Measurements from ENCODE around the gene RFT1.

Gene RFT1

GRCh38 chr3:53122933-53123305 lies 7.3 kb downstream of the RFT1 start:
- no peak for DNase-seq

- no peak for DNase-seq
Observed at GRCh38 chr3:53122255-53122932, 7.8 kb downstream of the RFT1 start.

- no peak for DNase-seq
Observed at GRCh38 chr3:53120336-53120735, 9.9 kb downstream of the RFT1 start.

GRCh38 chr3:53116956-53117355 lies 13.3 kb downstream of the RFT1 start:
- no peak for DNase-seq

- DNase-seq = no peak
Observed at GRCh38 chr3:53114412-53115074, 15.7 kb downstream of the RFT1 start.

- peak; percentile 50 for DNase-seq
Observed at GRCh38 chr3:53114011-53114400, 16.2 kb downstream of the RFT1 start.

- no peak for DNase-seq
Observed at GRCh38 chr3:53113293-53114010, 16.8 kb downstream of the RFT1 start.

GRCh38 chr3:53111822-53112221 lies 18.4 kb downstream of the RFT1 start:
- no peak for DNase-seq

- no peak for DNase-seq
Observed at GRCh38 chr3:53109891-53110771, 20.1 kb downstream of the RFT1 start.

GRCh38 chr3:53109190-53109589 lies 21.0 kb downstream of the RFT1 start:
- DNase-seq = no peak

- no peak for DNase-seq
Observed at GRCh38 chr3:53104762-53105161, 25.5 kb downstream of the RFT1 start.

- DNase-seq = no peak
Observed at GRCh38 chr3:53103397-53104296, 26.6 kb downstream of the RFT1 start.

GRCh38 chr3:53102601-53103147 lies 27.6 kb downstream of the RFT1 start:
- no peak for DNase-seq

- DNase-seq = no peak
Observed at GRCh38 chr3:53101956-53102355, 28.3 kb downstream of the RFT1 start.

- DNase-seq = no peak
Observed at GRCh38 chr3:53100818-53101466, 29.3 kb downstream of the RFT1 start.

- DNase-seq = no peak
Observed at GRCh38 chr3:53097887-53098286, 32.3 kb downstream of the RFT1 start.

- DNase-seq = no peak
Observed at GRCh38 chr3:53092942-53093341, 37.3 kb downstream of the RFT1 start.

- no peak for DNase-seq
Observed at GRCh38 chr3:53092216-53092615, 38.0 kb downstream of the RFT1 start.

- DNase-seq = no peak
Observed at GRCh38 chr3:53091011-53091410, 39.2 kb downstream of the RFT1 start.

GRCh38 chr3:53089511-53089910 lies 40.7 kb downstream of the RFT1 start:
- DNase-seq = no peak

GRCh38 chr3:53085476-53085875 lies 44.8 kb downstream of the RFT1 start:
- DNase-seq = no peak

Measured in NCI-H2171 treated with DMSO at 0.1 percent for 48 hours (cell line).